Measurements from ENCODE around the gene SULF2. TPM values are rescaled to one million over a fixed set of nuclear protein-coding genes. Genes with fewer than 3 reads are reported as not detected.

The SULF2 gene
- total and polyA plus RNA-seq, 2 donors (not counting 1 experiment from before 2014, with no cell fraction given), result 1.2 to 1.7 TPM

- H3K9me3 Mint-ChIP-seq (ENCODE audit: insufficient read depth), result no peaks in the 10 kb centered on the region
- ChIA-PET CTCF (interaction anchor here (1.2 to 6.1 kb wide), 3 partner anchors 235 to 345 kb away, joined by 3 to 104 read pairs (median 79); no protein-coding TSS in a partner anchor), POLR2A (interaction anchor here (0.7 kb wide), 2 partner anchors 321 to 374 kb away, joined by 8 to 9 read pairs; no protein-coding TSS in a partner anchor)
- H3K36me3 ChIP-seq (replicated peaks in 1 of 2; ENCODE audit: control extremely low read depth in 1 of 2, control insufficient read depth in 1 of 2, extremely low read depth in 1 of 2, insufficient read depth in 2 of 2, low read length in 1 of 2), result peaks cover 7 to 35% of the 10 kb centered on the region in 2 experiments
- H3K27me3 ChIP-seq (replicated peaks in 1 of 4; ENCODE audit: control extremely low read depth in 1 of 4, control insufficient read depth in 3 of 4, insufficient read depth in 4 of 4, low read length in 3 of 4), result no peaks in the 10 kb centered on the region
- H3K4me1 Mint-ChIP-seq, result peaks cover 46% of the 10 kb centered on the region
- intact Hi-C loops (cut with micrococcal nuclease), result no loop called here
- WGBS (ENCODE audit: insufficient coverage), result 96% methylated on average over 4 of the region's 6 CpGs
- peaks cover 28% of the 10 kb centered on the region for H4K20me1 ChIP-seq (ENCODE audit: control insufficient read depth, insufficient read depth, low read length, poor library complexity, severe bottlenecking)
- H3K9me3 ChIP-seq (ENCODE audit: control extremely low read depth in 1 of 3, control insufficient read depth in 2 of 3, insufficient read depth in 1 of 3, low read length in 2 of 3), result no peaks in the 10 kb centered on the region
- no peak overlapping the region for H3K4me2 ChIP-seq (replicated peaks; ENCODE audit: low read depth, low read length, poor library complexity, severe bottlenecking)
- H3K27ac ChIP-seq (ENCODE audit: low read length in 2 of 2), result peak overlapping the region in 1 of 2 donors; percentile 49
- peaks cover 87% of the 10 kb centered on the region for H3K79me2 ChIP-seq (ENCODE audit: control insufficient read depth, insufficient read depth, low read length)
- H3K27me3 Mint-ChIP-seq, result no peaks in the 10 kb centered on the region
- no peak overlapping the region for H2AFZ ChIP-seq (ENCODE audit: insufficient read depth, low read depth, low read length, poor library complexity, severe bottlenecking)
- ATAC-seq (ENCODE audit: low read depth), result no peak
- no peak overlapping the region for H3K9ac ChIP-seq (ENCODE audit: low read length)
- H3K27ac Mint-ChIP-seq, result peak overlapping the region; percentile 67
- no peak overlapping the region for H3K4me3 Mint-ChIP-seq
- TF ChIP-seq CTCF (IDR thresholded peaks at IDR 0.05), result no peak
- no peak for TF ChIP-seq EZH2 (IDR thresholded peaks at IDR 0.05; ENCODE audit: borderline replicate concordance, insufficient read depth, low read depth, low read length, poor library complexity, severe bottlenecking)
- H3K4me1 ChIP-seq (ENCODE audit: control insufficient read depth in 2 of 2, insufficient read depth in 2 of 2, low read length in 2 of 2), result peaks cover 6 to 8% of the 10 kb centered on the region in 2 donors
- DNase-seq, result no peak
- no peak overlapping the region for H3K4me3 ChIP-seq (ENCODE audit: control extremely low read depth in 1 of 5, extremely low read depth in 1 of 5, insufficient read depth in 1 of 5, low read depth in 2 of 5, low read length in 4 of 5)
These were observed 166.8 kb downstream of the SULF2 start for GRCh38 chr20:47618479-47618878.

- Histone ChIP-seq H2AFZ (ENCODE audit: insufficient read depth, low read depth, low read length, poor library complexity, severe bottlenecking) (no peak overlapping the region), H3K4me1 (ENCODE audit: control insufficient read depth in 2 of 2, insufficient read depth in 2 of 2, low read length in 2 of 2) (peaks cover 24 to 27% of the 10 kb centered on the region in 2 donors), H3K79me2 (ENCODE audit: control insufficient read depth, insufficient read depth, low read length) (peaks cover 88% of the 10 kb centered on the region), H3K4me2 (replicated peaks; ENCODE audit: low read depth, low read length, poor library complexity, severe bottlenecking) (no peak overlapping the region), H3K4me3 (ENCODE audit: control extremely low read depth in 1 of 5, extremely low read depth in 1 of 5, insufficient read depth in 1 of 5, low read depth in 2 of 5, low read length in 4 of 5) (no peak overlapping the region), H3K9ac (ENCODE audit: low read length) (no peak overlapping the region), H4K20me1 (ENCODE audit: control insufficient read depth, insufficient read depth, low read length, poor library complexity, severe bottlenecking) (peaks cover 42% of the 10 kb centered on the region), H3K9me3 (ENCODE audit: control extremely low read depth in 1 of 3, control insufficient read depth in 2 of 3, insufficient read depth in 1 of 3, low read length in 2 of 3) (no peaks in the 10 kb centered on the region), H3K27me3 (replicated peaks in 1 of 4; ENCODE audit: control extremely low read depth in 1 of 4, control insufficient read depth in 3 of 4, insufficient read depth in 4 of 4, low read length in 3 of 4) (no peaks in the 10 kb centered on the region), H3K36me3 (replicated peaks in 1 of 2; ENCODE audit: control extremely low read depth in 1 of 2, control insufficient read depth in 1 of 2, extremely low read depth in 1 of 2, insufficient read depth in 2 of 2, low read length in 1 of 2) (peaks cover 3 to 27% of the 10 kb centered on the region in 2 experiments), H3K27ac (ENCODE audit: low read length in 2 of 2) (peak overlapping the region in 1 of 2 donors; percentile 35)
- peak overlapping the region; percentile 50 for H3K27ac Mint-ChIP-seq
- CTCF ChIA-PET, result interaction anchor here (0.6 to 1.6 kb wide), 8 partner anchors 8 to 341 kb away, joined by 3 to 14 read pairs (median 4); no protein-coding TSS in a partner anchor
- 100% methylated on average over 2 of the region's 2 CpGs for WGBS (ENCODE audit: insufficient coverage)
- H3K27me3 Mint-ChIP-seq, result no peaks in the 10 kb centered on the region
- DNase-seq (no peak), ATAC-seq (ENCODE audit: low read depth) (no peak)
- H3K4me3 Mint-ChIP-seq, result no peak overlapping the region
- POLR2A ChIA-PET, result interaction anchor here (0.5 kb wide), 1 partner anchor 20 kb away, joined by 3 read pairs; no protein-coding TSS in a partner anchor
- intact Hi-C loops (cut with micrococcal nuclease), result loop anchor here (5.0 kb wide), 1 partner anchor 38 kb away; no protein-coding TSS in a partner anchor
- TF ChIP-seq CTCF (IDR thresholded peaks at IDR 0.05), result no peak
- TF ChIP-seq EZH2 (IDR thresholded peaks at IDR 0.05; ENCODE audit: borderline replicate concordance, insufficient read depth, low read depth, low read length, poor library complexity, severe bottlenecking), result no peak
- H3K4me1 Mint-ChIP-seq, result peaks cover 61% of the 10 kb centered on the region
- no peaks in the 10 kb centered on the region for H3K9me3 Mint-ChIP-seq (ENCODE audit: insufficient read depth)
These were observed 170.5 kb downstream of the SULF2 start for GRCh38 chr20:47614703-47615309.
